GM21529 (cell line): ENCODE results near the gene DSG2.
"Not testable (repeated sequence)": the region's sequence is repeated elsewhere in the genome, so short reads cannot be mapped to it uniquely, and the experiment has no call there.

Source experiments
- ATAC-seq: cut with Tn5 transposase; IDR thresholded peaks from one replicate; pipeline ENCODE4 v1.9.1; 2021; ENCODE audit not compliant: unreplicated experiment

Gene DSG2

DNA sequence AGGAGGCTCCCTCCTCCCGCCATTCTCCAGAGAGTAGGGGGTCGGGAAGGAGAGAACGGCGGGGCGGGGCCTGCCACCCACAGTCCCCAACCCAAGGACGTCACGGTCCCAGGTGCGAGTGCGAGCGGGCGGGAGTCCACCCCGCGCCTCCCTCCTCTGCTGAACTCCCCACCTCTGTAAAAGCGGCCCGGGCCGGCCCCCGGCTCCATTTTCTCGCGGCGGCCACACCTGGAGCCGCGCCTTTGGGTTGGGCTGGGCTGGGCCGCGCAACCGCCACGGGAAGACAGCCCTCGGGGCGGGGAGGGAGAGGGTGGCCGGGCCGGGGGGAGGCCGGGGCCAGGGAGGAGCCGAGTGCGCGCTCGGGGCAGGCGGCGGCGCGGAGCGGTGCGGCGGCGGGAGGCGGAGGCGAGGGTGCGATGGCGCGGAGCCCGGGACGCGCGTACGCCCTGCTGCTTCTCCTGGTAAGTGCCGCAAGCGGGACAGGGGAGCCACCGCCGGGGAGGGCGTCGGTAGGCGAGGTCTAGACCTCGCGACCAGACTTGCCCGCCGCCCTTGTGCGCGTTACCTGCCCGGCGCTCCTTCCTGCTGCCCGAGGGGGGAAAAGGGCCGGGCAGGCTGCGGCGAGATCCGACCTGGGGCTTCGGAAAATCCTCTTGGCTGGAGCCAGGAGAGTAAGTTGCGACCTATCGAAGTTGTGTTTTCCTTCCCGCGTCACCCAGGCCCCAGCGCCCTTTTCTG, at the start of gene DSG2:
Gene DSG2 (plus strand): TSS at position 342 of the 738 bp plus-strand sequence. CDS start 75 bp downstream, at position 417.
- peak; percentile 44 for ATAC-seq

DNA sequence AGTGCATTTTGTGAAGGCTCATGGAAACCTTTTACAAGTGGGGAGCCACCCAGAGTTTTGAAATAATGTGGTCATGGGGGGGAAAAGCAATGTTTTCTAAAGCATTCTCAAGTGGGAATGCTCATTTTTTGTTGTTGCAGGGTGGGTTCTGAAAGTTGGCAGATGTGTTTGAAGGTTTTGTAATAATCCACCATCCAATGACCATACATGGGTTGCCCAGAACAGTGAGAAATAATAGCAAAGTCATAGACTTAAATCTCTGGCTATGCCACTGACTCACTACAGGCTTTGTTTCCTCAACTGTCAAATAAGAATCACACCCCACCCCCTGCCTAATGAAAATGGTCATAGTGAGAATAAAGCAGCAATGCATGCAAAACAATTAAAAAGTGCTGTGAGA, 47.6 kb upstream of the DSG2 start:
- ATAC-seq, result no peak

DNA sequence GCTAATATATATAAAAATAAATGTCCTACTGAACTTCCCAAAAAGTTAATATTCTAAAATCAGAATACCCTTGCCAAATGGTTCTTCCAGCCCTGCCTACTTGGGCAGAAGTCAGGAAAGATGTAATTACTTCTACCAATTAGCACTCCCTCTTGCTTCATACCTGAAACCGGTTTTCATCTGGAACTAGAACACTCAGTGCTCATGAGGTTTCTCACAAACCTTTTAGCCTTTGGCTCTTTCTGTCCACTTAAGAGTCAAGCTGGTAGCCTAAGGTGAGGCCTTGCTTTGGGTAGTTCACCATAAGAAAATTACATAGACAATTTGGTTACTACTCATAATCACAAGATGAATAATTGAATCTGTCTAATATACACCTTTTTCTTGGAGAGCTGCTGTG, 46.4 kb upstream of the DSG2 start:
- ATAC-seq, result no peak

- no peak for ATAC-seq
These were observed 43.8 kb upstream of the DSG2 start for GRCh38 chr18:31454066-31454708.

DNA sequence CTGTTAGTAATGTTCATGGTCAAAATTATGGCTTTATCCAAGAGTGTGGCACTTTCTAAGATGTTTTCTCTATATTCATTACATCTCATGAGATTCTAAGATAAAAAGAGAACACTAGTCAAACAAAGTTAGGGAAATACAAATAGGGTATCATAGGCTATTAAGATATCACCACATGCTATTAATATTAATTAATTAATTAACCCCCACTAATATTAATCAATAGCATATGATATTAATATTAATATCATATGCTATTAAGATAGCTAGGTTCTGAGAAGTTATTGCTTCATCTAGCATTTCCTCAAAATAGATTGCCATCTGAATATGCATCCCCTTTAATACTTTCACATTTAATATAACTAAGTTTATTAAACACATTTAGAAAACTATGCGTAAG, 28.3 kb upstream of the DSG2 start:
- ATAC-seq, result no peak

DNA sequence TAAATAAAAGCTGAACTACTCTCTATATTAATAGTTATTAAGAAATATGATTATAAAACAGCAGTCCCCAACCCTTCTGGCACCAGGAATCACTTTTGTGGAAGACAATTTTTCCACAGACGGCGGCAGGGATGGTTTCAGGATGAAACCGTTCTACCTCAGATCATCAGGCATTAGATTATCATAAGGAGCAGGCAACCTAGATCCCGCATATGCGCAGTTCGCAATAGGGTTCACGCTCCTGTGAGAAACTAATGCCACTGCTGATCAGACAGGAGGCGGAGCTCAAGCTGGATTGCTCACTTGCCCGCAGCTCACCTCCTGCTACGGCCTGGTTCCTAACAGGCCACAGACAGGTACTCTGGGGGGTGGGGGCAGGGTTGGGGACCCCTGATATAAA, 19.3 kb upstream of the DSG2 start:
- no peak for ATAC-seq

DNA sequence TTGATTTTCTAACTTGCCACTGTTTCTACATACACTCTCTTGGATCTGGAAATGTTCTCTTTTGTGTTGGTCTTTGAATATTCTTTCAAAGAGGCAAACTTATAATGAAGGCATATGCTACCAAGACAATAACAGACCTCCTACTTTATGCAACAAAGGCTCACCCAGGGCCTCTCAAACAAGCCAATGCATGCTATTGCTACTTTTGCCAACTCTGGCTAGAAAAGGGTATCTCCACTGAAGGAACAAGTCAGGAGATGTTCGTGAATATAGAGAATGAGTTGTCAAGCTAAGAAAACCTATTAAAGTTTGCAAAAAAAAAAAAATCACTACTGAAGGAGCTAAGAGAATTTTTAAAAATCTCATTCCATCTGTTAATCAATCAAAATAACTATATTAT, 15.9 kb upstream of the DSG2 start:
- ATAC-seq, result no peak

DNA sequence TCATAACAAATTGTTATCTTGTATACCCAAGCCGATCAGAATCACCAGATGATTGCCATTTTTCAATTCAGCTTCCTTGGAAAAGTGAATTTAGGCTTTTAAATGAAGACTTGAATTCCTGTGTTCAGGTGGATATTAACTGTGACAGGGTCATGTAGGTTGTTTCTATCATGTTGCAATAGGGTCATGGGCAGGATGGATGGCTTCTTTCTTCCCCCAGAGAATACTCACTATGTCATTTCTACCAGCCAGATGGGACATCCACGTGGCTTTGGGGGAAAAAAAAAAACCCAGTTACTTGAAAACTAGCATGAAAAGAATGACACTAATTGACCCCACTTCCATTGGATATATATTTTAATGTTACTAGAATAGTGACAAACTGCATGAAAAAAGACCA, 14.6 kb upstream of the DSG2 start:
- no peak for ATAC-seq

DNA sequence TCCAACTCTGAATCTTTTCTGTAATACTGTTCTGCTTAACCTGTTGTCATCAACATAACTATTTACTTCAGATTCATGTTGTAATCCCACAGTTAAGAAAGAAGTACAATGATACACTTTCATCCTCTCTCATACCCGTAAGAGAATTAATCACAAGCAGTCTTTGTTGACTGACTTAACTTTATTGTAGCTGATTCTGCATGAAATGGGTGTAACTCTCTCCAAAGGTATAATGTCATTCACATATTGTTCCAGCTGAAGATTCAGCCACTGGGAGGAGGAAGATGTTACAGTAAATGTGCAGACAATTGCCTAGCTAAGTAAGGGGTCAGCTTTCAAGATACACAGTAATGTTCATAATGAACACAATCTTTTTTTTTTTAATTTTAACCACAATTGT, 13.5 kb upstream of the DSG2 start:
- no peak for ATAC-seq

DNA sequence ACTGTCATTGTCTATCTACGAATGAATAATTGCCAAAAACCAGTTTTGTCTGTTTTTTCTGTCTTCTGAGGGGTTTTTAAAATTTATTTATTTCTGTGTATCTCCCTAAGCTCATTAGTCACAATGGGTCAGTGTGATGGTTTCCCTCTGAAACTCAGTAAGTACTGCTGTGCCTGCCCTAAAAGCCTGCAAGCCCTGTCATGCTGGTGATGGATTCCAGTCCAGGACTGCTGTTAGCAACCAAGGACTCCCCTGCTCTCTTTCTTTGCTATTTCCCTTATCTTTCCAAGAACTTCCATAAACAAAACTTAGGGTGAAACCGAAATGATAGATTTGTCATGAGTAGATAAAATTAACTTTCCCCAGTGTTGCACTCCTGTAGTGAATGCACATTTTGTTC, 11.8 kb upstream of the DSG2 start:
- no peak for ATAC-seq

- ATAC-seq, result no peak
These were observed 10.5 kb upstream of the DSG2 start for GRCh38 chr18:31487246-31488015.

- no peak for ATAC-seq
These were observed 8.7 kb upstream of the DSG2 start for GRCh38 chr18:31489311-31489710.

GRCh38 chr18:31490387-31490786, 7.6 kb upstream of the DSG2 start:
- peak; percentile 84 for ATAC-seq

- no peak for ATAC-seq
These were observed 7.1 kb upstream of the DSG2 start for GRCh38 chr18:31490833-31491232.

DNA sequence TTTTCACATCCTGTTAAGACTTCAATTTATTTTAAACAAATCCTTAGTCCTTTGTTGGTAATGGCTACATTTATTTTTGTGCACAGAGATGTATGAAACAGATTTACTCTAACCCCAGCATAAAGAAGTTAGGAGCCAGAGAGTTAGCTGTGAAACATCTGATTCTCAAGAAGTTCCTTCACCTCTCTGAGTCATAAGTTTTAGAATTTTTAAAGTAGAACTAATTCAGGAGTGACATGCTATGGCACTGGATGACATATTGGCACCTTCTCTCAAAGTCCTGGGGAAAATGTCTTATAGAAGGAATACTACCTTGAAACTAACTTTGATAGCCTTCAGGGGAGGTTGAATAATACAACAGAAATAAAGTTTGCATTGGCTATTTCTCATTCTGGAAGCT, 6.4 kb upstream of the DSG2 start:
- ATAC-seq, result no peak

- ATAC-seq, result no peak
These were observed 5.3 kb upstream of the DSG2 start for GRCh38 chr18:31492671-31493070.

DNA sequence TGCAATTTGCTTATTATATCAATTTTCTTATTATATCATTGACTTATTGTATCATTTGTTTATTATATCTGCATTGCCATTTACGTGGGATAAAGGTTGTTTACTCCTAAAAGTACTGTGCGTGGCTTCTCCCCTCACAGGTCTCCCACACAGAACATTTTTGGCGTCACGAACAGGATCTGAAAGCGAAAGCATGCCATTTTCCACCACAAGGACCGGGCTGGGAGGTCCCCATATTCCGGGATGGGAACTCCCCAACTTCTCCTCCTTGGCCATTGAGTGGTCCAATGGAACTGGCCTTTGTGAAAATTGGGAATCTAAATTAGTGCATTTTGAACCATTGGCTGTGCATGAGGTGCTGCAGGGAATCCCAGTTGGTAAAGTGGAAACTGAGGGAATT, 4.8 kb upstream of the DSG2 start:
- no peak for ATAC-seq

GRCh38 chr18:31493941-31494340, 4.0 kb upstream of the DSG2 start:
- no peak for ATAC-seq

- not testable (repeated sequence) for ATAC-seq
These were observed 3.2 kb upstream of the DSG2 start for GRCh38 chr18:31494705-31495244.

DNA sequence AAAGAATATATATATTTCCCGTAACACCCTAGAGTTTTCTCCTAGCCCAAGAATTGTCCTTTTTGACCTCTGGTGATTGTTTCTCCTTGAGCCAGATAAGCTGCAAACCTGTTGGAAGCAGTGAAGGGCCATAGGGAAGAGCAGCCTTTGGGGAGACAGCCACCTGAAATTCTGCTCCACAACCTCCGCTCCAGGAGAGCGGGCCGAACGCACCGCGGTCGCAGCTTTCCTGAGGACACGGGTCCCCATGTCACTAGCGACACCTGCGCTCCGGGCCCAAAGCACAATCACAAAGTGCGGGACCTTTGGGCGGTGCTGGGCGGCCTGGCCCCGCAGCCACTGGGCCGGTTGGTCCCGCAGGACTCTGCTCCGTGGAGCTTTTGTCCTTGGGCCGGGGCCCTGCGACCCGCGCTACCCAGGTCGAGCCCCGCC, 557 bp upstream of the DSG2 start:
- ATAC-seq, result no peak

DNA sequence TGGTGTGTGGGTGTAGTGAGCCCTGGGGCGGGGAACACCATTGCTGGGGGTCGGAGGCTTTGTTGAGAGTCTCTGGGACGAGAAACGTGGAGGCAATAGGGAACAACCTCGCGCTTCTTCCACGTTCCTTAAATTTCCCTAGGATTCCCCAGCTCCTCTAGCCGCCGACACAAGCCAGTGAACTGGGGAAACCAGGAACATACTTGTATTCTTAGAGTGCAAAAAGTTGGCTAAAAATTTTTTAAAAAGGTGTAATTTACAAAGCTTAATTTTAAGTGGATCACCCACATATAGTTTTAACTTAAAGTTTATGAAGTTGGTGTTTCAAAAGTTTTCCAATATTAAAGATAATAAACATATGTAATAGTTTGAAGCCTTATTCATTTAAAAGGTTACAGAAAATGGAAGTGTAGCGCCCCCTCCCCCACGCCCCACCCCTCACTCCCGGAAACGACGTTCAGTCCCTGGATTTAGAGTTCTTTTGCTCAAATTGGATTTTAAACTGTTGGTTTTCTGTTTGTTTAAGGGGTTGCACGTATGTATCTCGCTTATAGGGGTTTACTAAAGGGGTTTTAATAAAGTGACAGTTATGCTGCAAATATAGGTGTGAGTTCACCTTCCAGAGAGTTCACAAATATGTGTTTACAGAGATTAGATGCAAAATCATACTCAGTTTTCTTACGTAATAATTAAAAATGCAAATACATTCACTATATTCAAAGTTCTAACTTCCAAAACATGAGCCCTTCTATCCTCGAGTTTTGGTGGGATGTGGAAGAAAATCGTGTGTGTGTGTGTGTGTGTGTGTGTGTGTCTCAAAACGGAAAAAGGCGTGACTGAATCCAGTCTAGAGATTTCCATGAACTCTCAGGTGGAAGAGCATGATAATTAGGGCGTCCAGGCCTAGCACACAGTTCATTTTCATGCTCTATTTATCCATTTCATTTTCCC, 872 bp downstream of the DSG2 start:
- ATAC-seq, result no peak
